Measurements from ENCODE around the gene TXNDC11.

TXNDC11 gene

DNA sequence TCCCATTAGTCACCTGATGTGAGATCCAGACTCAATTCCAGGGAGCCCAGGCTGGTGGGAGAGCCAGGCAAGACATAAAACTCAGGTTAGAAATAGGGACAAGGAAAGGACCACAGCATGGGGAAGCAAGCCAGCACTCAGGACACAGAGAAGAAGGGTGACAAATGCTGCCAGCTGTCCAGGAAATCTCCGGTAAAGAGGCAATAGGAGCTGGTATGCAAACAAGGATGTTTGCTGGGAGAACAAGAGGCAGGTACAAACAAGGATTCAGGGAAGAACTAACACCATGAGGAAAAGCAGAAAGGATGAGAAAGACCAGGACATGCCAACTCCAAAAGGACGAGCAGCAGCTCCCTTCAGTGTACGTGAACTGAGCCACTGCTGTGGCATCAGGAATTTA is 10.2 kb upstream of the TXNDC11 start:
- TF ChIP-seq, protein P1, sequence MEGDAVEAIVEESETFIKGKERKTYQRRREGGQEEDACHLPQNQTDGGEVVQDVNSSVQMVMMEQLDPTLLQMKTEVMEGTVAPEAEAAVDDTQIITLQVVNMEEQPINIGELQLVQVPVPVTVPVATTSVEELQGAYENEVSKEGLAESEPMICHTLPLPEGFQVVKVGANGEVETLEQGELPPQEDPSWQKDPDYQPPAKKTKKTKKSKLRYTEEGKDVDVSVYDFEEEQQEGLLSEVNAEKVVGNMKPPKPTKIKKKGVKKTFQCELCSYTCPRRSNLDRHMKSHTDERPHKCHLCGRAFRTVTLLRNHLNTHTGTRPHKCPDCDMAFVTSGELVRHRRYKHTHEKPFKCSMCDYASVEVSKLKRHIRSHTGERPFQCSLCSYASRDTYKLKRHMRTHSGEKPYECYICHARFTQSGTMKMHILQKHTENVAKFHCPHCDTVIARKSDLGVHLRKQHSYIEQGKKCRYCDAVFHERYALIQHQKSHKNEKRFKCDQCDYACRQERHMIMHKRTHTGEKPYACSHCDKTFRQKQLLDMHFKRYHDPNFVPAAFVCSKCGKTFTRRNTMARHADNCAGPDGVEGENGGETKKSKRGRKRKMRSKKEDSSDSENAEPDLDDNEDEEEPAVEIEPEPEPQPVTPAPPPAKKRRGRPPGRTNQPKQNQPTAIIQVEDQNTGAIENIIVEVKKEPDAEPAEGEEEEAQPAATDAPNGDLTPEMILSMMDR (IDR thresholded peaks at IDR 0.05; ENCODE audit: insufficient read depth, low read depth, low read length, missing control alignments): no peak
- H3K4me3 ChIP-seq (ENCODE audit: low read length): no peak overlapping the region

DNA sequence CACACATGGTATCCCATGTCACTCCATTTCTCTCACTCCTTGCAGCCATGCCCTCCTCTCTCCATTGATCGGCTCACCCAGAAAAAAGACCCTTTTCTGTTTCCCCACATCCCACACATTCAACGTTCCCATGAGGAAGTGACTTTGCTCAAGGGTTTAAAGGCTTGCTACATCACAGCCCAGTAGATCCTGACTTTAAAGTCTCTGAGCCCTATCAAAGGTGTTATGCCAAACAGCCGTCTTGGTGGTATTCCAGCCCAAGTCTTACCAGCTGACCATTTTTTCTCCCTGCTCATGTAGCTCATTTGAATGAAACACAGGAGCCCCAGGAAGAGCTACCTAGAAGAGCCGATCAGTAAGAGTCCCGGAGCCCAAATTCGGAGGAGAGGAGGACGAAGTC is 7.4 kb upstream of the TXNDC11 start:
- TF ChIP-seq, protein P1 (IDR thresholded peaks at IDR 0.05; ENCODE audit: insufficient read depth, low read depth, low read length, missing control alignments): no peak
- DNase-seq (ENCODE audit: low read depth): no peak

More for the DNA sequence above, 10.2 kb upstream of the TXNDC11 start:
- DNase-seq (ENCODE audit: low read depth): no peak

DNA sequence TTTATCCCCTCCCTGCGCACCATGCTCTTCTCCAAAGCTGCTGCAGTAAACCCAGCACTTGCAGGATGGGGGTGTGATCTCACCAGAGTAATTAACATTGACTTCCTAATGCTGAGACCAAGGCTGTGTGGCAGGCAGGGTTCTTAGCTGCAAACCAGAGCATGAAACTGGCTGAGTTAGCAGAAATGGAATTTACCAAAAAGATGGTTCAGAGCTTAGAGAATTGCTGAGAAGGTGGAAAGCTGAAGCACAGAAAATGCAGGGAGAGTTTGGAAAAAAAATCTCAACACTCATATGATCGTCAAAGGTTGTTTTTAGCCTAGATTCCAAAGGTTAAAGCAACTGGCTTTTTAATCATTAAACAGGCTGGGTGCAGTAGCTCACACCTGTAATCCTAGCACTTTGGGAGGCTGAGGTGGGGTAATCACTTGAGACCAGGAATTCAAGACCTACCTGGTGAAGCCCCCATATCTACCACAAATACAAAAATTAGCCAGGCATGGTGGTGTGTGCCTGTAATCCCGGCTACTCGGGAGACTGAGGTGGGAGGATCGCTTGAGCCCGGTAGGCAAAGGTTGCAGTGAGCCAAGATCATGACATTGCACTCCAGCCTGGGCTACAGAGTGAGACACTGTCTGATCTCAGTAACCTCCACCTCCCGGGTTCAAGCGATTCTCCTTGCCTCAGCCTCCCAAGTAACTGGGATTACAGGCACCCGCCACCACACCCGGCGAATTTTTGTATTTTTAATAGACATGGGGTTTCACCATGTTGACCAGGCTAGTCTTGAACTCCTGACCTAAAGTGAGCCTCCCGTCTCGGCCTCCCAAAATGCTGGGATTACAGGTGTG is 6.0 kb upstream of the TXNDC11 start:
- TF ChIP-seq, protein P1 (IDR thresholded peaks at IDR 0.05; ENCODE audit: insufficient read depth, low read depth, low read length, missing control alignments): no peak
- no peak overlapping the region for H3K4me3 ChIP-seq (ENCODE audit: low read length)
- DNase-seq (ENCODE audit: low read depth): no peak

More for the DNA sequence above, 7.4 kb upstream of the TXNDC11 start:
- H3K4me3 ChIP-seq (ENCODE audit: low read length): no peak overlapping the region

GRCh38 chr16:11747949-11748403 is 5.3 kb upstream of the TXNDC11 start:
- H3K4me3 ChIP-seq (ENCODE audit: low read length): no peak overlapping the region
- TF ChIP-seq, protein P1 (IDR thresholded peaks at IDR 0.05; ENCODE audit: insufficient read depth, low read depth, low read length, missing control alignments): no peak
- DNase-seq (ENCODE audit: low read depth): no peak

GRCh38 chr16:11744075-11744470 is 1.4 kb upstream of the TXNDC11 start:
- TF ChIP-seq, protein P1 (IDR thresholded peaks at IDR 0.05; ENCODE audit: insufficient read depth, low read depth, low read length, missing control alignments): no peak
- no peak for DNase-seq (ENCODE audit: low read depth)
- no peak overlapping the region for H3K4me3 ChIP-seq (ENCODE audit: low read length)

DNA sequence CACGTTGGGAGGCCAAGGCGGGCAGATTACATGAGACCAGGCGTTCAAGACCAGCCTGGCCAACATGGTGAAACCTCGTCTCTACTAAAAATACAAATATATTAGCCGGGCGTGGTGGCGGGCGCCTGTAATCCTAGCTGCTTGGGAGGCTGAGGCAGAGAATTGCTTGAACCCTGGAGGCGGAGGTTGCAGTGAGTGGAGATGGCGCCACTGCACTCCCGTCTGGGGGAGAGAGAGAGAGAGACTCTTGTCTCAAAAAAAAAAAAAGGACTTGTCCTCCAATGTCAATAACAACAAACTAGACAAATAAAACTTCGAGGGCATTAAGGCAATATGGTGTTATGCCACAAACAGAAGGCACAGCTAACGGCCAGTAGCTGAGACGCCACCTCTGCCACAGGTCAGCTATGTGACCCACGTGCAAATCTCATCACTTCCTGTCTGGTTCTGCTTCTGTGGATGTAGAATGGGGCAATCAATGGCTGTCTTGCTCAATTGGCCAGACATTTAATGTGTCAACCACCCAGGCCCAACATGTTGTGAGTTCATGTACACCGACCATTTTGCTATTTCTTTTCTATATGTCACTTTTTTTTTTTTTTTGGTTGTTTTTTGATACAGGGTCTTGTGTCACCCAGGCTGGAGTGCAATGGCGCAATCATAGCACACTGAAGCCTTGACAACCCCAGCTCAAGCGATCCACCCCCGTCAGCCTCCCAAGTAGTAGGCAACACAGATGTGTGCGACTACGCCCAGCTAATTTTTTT is 834 bp upstream of the TXNDC11 start:
- H3K4me3 ChIP-seq (ENCODE audit: low read length): peak overlapping the region; percentile 55
- TF ChIP-seq, protein P1 (IDR thresholded peaks at IDR 0.05; ENCODE audit: insufficient read depth, low read depth, low read length, missing control alignments): no peak
- peak; percentile 65 for DNase-seq (ENCODE audit: low read depth)
